Suprapubic skin (tissue), 4 donors: ENCODE results near the gene TGFB3. TPM values are rescaled to one million over a fixed set of nuclear protein-coding genes. Genes with fewer than 3 reads are reported as not detected.

Experiments
- DNase-seq, 2 donors: peaks; one replicate each; pipeline ENCODE4 v3.0.0-alpha.2; 2019; ENCODE audit warnings: low spot score in 2 of 2
- H3K27ac ChIP-seq: fragments of 200-600 bp; sonication (generic); one replicate; pipeline ENCODE4 v1.5.1; 2019
- H3K27me3 ChIP-seq: fragments of 200-600 bp; sonication (generic); one replicate; pipeline ENCODE4 v1.5.1; 2019
- H3K36me3 ChIP-seq: fragments of 200-600 bp; sonication (generic); one replicate; pipeline ENCODE4 v1.5.1; 2019
- H3K4me1 ChIP-seq: fragments of 200-600 bp; sonication (generic); one replicate; pipeline ENCODE4 v1.5.1; 2019
- H3K4me3 ChIP-seq: fragments of 200-600 bp; sonication (generic); one replicate; pipeline ENCODE4 v1.5.1; 2019; ENCODE audit warnings: mild to moderate bottlenecking
- H3K9me3 ChIP-seq: fragments of 200-600 bp; sonication (generic); one replicate; pipeline ENCODE4 v1.5.1; 2019
- EP300 ChIP-seq: sonication (generic); formaldehyde crosslinking; IDR thresholded peaks from one replicate; pipeline ENCODE4 v1.6.1; 2017; ENCODE audit warnings: antibody characterized with exemption
- POLR2A ChIP-seq, 2 donors: fragments of 450-650 bp; IDR thresholded peaks; one replicate each; pipeline ENCODE4 v1.6.1; 2017; ENCODE audit warnings: antibody characterized with exemption in 2 of 2, mild to moderate bottlenecking in 2 of 2, moderate library complexity in 2 of 2
- POLR2AphosphoS5 ChIP-seq, 3 donors: sonication (generic); formaldehyde crosslinking; IDR thresholded peaks; one replicate each; pipeline ENCODE4 v1.6.1; 2017; ENCODE audit warnings: antibody characterized with exemption in 3 of 3
- WGBS: methylation state at CpG from one replicate; pipeline ENCODE4 v1.1.5; 2018; 5-methylcytosine and 5-hydroxymethylcytosine counted together
- total RNA-seq, 4 donors: library from RNA; depleted of rRNA; stranded (reverse); fragments of >200 nt; gene quantifications; one replicate each; pipeline ENCODE4 v1.1.0, GENCODE V29; 2016
- TF ChIP-seq, protein P1 (sequence below), 2 donors: fragments of 200-600 bp in 1 of 2; fragments of 450-650 bp in 1 of 2; sonication (generic) in 1 of 2; IDR thresholded peaks; one replicate each; pipeline ENCODE4 v1.5.1; 2016 to 2019; ENCODE audit warnings: antibody characterized with exemption in 2 of 2, mild to moderate bottlenecking in 1 of 2, moderate library complexity in 1 of 2

Gene TGFB3
- total RNA-seq, 4 donors from 2014 or later = 3.3 to 6.4 (median 5.0) TPM

- H3K9me3 ChIP-seq = no peaks in the 10 kb centered on the region
- 62% methylated on average over 17 of the region's 17 CpGs for WGBS
- TF ChIP-seq POLR2AphosphoS5 (IDR thresholded peaks at IDR 0.05) (no peak), EP300 (no peak), POLR2A (IDR thresholded peaks at IDR 0.05) (no peak)
- TF ChIP-seq, protein P1, sequence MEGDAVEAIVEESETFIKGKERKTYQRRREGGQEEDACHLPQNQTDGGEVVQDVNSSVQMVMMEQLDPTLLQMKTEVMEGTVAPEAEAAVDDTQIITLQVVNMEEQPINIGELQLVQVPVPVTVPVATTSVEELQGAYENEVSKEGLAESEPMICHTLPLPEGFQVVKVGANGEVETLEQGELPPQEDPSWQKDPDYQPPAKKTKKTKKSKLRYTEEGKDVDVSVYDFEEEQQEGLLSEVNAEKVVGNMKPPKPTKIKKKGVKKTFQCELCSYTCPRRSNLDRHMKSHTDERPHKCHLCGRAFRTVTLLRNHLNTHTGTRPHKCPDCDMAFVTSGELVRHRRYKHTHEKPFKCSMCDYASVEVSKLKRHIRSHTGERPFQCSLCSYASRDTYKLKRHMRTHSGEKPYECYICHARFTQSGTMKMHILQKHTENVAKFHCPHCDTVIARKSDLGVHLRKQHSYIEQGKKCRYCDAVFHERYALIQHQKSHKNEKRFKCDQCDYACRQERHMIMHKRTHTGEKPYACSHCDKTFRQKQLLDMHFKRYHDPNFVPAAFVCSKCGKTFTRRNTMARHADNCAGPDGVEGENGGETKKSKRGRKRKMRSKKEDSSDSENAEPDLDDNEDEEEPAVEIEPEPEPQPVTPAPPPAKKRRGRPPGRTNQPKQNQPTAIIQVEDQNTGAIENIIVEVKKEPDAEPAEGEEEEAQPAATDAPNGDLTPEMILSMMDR (IDR thresholded peaks at IDR 0.05) = no peak
- DNase-seq = peak; percentile 74 to 84
- peaks cover 61% of the 10 kb centered on the region for H3K36me3 ChIP-seq
- H3K27me3 ChIP-seq = no peaks in the 10 kb centered on the region
- H3K27ac ChIP-seq = peak overlapping the region; percentile 52
- peaks cover 5% of the 10 kb centered on the region for H3K4me1 ChIP-seq
- no peak overlapping the region for H3K4me3 ChIP-seq
These were observed 13.7 kb upstream of the TGFB3 start for GRCh38 chr14:75995372-75996041.

DNA sequence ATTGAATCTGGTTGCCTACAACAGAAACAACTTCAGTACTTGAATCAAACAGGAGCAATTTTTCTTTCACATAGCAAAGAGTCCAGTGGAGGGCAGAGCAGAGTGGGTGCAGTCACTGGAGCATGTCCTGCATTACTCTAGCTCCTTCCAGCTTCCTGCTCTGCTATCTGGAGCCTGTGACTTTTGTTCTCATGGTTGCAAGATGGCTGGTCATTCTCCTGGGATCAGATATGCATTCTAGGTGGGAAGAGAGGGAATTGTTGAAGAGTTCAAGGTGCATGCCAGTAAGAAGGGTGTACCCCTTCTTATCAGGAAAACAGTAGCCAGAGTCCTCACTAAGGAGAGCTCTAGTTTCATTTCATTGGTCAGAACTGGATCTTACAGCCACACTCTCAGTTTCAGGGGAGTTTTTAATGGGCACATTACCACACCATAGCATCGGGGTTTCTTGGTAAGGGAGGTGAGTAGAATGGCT is 11.8 kb upstream of the TGFB3 start:
- peaks cover 60% of the 10 kb centered on the region for H3K36me3 ChIP-seq
- TF ChIP-seq POLR2AphosphoS5 (IDR thresholded peaks at IDR 0.05) (no peak), EP300 (no peak), POLR2A (IDR thresholded peaks at IDR 0.05) (no peak)
- TF ChIP-seq, protein P1 (IDR thresholded peaks at IDR 0.05) = no peak
- no peaks in the 10 kb centered on the region for H3K9me3 ChIP-seq
- no peaks in the 10 kb centered on the region for H3K27me3 ChIP-seq
- WGBS = 81% methylated on average over 1 of the region's 1 CpG
- no peak overlapping the region for H3K27ac ChIP-seq
- DNase-seq = no peak
- no peak overlapping the region for H3K4me3 ChIP-seq
- peaks cover 12% of the 10 kb centered on the region for H3K4me1 ChIP-seq

- Histone ChIP-seq H3K9me3 (no peaks in the 10 kb centered on the region), H3K36me3 (peaks cover 44% of the 10 kb centered on the region), H3K27ac (no peak overlapping the region), H3K4me3 (no peak overlapping the region), H3K27me3 (no peaks in the 10 kb centered on the region), H3K4me1 (peaks cover 17% of the 10 kb centered on the region)
- no peak for DNase-seq
- TF ChIP-seq POLR2AphosphoS5 (IDR thresholded peaks at IDR 0.05) (no peak), POLR2A (IDR thresholded peaks at IDR 0.05) (no peak)
- TF ChIP-seq, protein P1 (IDR thresholded peaks at IDR 0.05) = no peak
- WGBS = 75% methylated on average over 4 of the region's 4 CpGs
These were observed 10.0 kb upstream of the TGFB3 start for GRCh38 chr14:75991753-75992152.

DNA sequence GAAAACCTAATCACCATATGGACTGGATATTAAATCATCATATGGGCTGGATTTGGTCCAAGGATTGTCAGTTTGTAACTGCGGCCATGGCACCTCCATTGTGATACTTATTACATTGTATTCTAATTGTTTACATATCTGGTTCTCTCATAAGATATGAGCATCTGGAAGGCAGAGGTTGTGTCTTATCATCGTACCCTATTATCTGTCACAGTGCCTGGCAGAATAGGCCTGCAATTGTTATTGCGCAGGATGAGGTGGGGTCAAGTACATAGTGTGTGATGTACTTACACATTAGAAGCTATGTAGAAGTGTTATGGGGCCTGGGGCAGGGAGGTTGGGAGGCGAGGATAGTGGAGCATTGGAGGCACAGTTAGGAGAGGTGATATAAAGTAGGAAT is 8.5 kb upstream of the TGFB3 start:
- H3K9me3 ChIP-seq = no peaks in the 10 kb centered on the region
- peaks cover 32% of the 10 kb centered on the region for H3K36me3 ChIP-seq
- peaks cover 23% of the 10 kb centered on the region for H3K4me1 ChIP-seq
- TF ChIP-seq POLR2A (IDR thresholded peaks at IDR 0.05) = no peak
- no peak overlapping the region for H3K4me3 ChIP-seq
- DNase-seq = no peak
- WGBS = 96% methylated on average over 4 of the region's 4 CpGs
- H3K27ac ChIP-seq = no peak overlapping the region
- H3K27me3 ChIP-seq = no peaks in the 10 kb centered on the region

- H3K27me3 ChIP-seq = no peaks in the 10 kb centered on the region
- TF ChIP-seq POLR2A (IDR thresholded peaks at IDR 0.05) (no peak), POLR2AphosphoS5 (IDR thresholded peaks at IDR 0.05) (peak; percentile 41 to 89 (median 56))
- TF ChIP-seq, protein P1 (IDR thresholded peaks at IDR 0.05) = no peak
- no peak for DNase-seq
- WGBS = 60% methylated on average over 6 of the region's 6 CpGs
- H3K27ac ChIP-seq = peak overlapping the region; percentile 49
- H3K4me1 ChIP-seq = peaks cover 25% of the 10 kb centered on the region
- H3K36me3 ChIP-seq = peaks cover 29% of the 10 kb centered on the region
- H3K9me3 ChIP-seq = no peaks in the 10 kb centered on the region
- no peak overlapping the region for H3K4me3 ChIP-seq
These were observed 7.3 kb upstream of the TGFB3 start for GRCh38 chr14:75989134-75989533.
